Heart left ventricle (tissue), 16 donors: ENCODE results near the gene GPR153. TPM values are rescaled to one million over a fixed set of nuclear protein-coding genes. Genes with fewer than 3 reads are reported as not detected.

Experiments used
- ATAC-seq, 4 donors: fragments of 200-7000 bp; cut with Tn5 transposase; one replicate each; pipeline ENCODE4 v1.9.1; 2020 to 2022; ENCODE audit warnings: moderate library complexity in 4 of 4, mild to moderate bottlenecking in 3 of 4, moderate number of reproducible peaks in 1 of 4
- DNase-seq, 5 donors: peaks; one replicate each; pipeline ENCODE4 v3.0.0-alpha.2; 2020
- H3K27ac ChIP-seq, 12 donors: fragments of 200-600 bp; sonication (generic) in 4 of 12; one replicate each; pipeline versions ENCODE4 v1.5.0 to v1.8.0; 2016 to 2022; ENCODE audit warnings: mild to moderate bottlenecking in 2 of 12
- H3K27me3 ChIP-seq, 9 donors: fragments of 200-600 bp; sonication (generic) in 2 of 9; one replicate each; pipeline versions ENCODE4 v1.5.1 to v1.8.0; 2016 to 2022; ENCODE audit warnings: mild to moderate bottlenecking in 3 of 9
- H3K36me3 ChIP-seq, 9 donors: fragments of 200-600 bp; sonication (generic) in 2 of 9; one replicate each; pipeline versions ENCODE4 v1.5.0 to v1.8.0; 2018 to 2022; ENCODE audit warnings: mild to moderate bottlenecking in 2 of 9
- H3K4me1 ChIP-seq, 12 donors: fragments of 200-600 bp; sonication (generic) in 4 of 12; one replicate each; pipeline versions ENCODE4 v1.5.0 to v1.8.0; 2016 to 2022; ENCODE audit warnings: mild to moderate bottlenecking in 3 of 12
- H3K4me3 ChIP-seq, 12 donors: fragments of 200-600 bp; sonication (generic) in 4 of 12; one replicate each; pipeline versions ENCODE4 v1.5.0 to v1.8.0; 2017 to 2022; ENCODE audit warnings: mild to moderate bottlenecking in 9 of 12, moderate library complexity in 4 of 12
- H3K9me3 ChIP-seq, 12 donors: fragments of 200-600 bp; sonication (generic) in 4 of 12; one replicate each; pipeline versions ENCODE4 v1.5.0 to v1.8.0; 2016 to 2022; ENCODE audit warnings: mild to moderate bottlenecking in 1 of 12
- CTCF ChIP-seq, 12 donors: fragments of 200-600 bp; sonication (generic) in 4 of 12; IDR thresholded peaks; one replicate each; pipeline versions ENCODE4 v1.5.0 to v1.8.0; 2018 to 2022; ENCODE audit warnings: antibody characterized with exemption in 12 of 12, mild to moderate bottlenecking in 5 of 12
- POLR2A ChIP-seq, 2 donors: fragments of 450-650 bp; IDR thresholded peaks; one replicate each; pipeline ENCODE4 v1.6.1; 2017; ENCODE audit warnings: antibody characterized with exemption in 2 of 2, mild to moderate bottlenecking in 2 of 2, moderate library complexity in 2 of 2
- WGBS, 4 donors: extraction: QIAGEN DNeasy Blood & Tissue Kit in 2 of 4; methylation state at CpG; one replicate each; pipeline versions ENCODE4 v1.1.5 to v1.1.7; 2013 to 2018; 5-methylcytosine and 5-hydroxymethylcytosine counted together
- intact Hi-C, 10 donors: fragments of 100-400 bp; cut with DNase I; formaldehyde crosslinking; loops; one replicate each; pipeline versions ENCODE4 v1.11.1 to v1.14.2; 2022
- polyA plus RNA-seq, 2 donors: library from polyadenylated mRNA; stranded (reverse); fragments of 200-250 nt; gene quantifications; one replicate each; pipeline ENCODE4 v1.2.3, GENCODE V29; 2013
- total RNA-seq, 9 donors: library from RNA; depleted of rRNA in 2 of 9; stranded (reverse); fragments of >200 nt in 2 of 9; fragmentation: NEBNext Ultra II Directional in 3 of 9; extraction: Animal tissue kit (Norgen Biotek cat#: 25700) in 3 of 9; gene quantifications; one replicate each; pipeline versions ENCODE4 v1.1.0 to v1.2.4, GENCODE V29; 2016 to 2023
- donor health status: ischemic (EF 13 %, LVEDD 7.1; RV severe dilation, severe dysfunction).
- donor health status: healthy with polysubstance abuse.
- donor health status: DM: no; HTN: yes; CAD: no.
- donor health status: DM: no; HTN: no; CAD: no.
- donor health status: ischemic (EF 25% LVEDD 6.9; RV normal size, moderate dysfunction).
- donor health status: ischemic (EF 25% LVEDD 5.7; RV mildly dilated, moderate dysfunction).
- donor health status: healthy.
- donor health status: DM: yes; HTN: yes; CAD: no.
- donor health status: ischemic (EF 35%, LVEDD 5.7; RV mildly dilated, moderate dysfunction).
- donor health status: nonischemic (EF 11% LVEDD 7.7; RV severe dilation, severe dysfunction).
- donor health status: DM: yes; HTN: yes; CAD: no.
- donor health status: PGD.
- donor health status: ischemic (EF 29% LVEDD 5.4; RV normal size, mild dysfunction).
- donor health status: nonischemic (EF 23%, LVEDD 6.1; RV moderate dilation, normal function).

The GPR153 gene
- total and polyA plus RNA-seq, 11 donors: 2.7 to 30.0 (median 4.7) TPM

GRCh38 chr1:6205849-6206519 lies 54.9 kb downstream of the GPR153 start, which contains the start of gene RNF207:
Gene RNF207, plus strand, starts transcription at chr1:6206119. Its CDS starts 417 bp downstream, at chr1:6206536.
- intact Hi-C loops: loop anchor here in 4 of 10 donors (1.0 to 10.0 kb wide), 3 partner anchors 29 to 151 kb away; partner anchors contain the start of genes HES3 (in 3 of the 4) and ICMT (in 1 of the 4)
- peaks cover 0 to 57% (median 44%) of the 10 kb centered on the region in 12 donors for H3K4me1 ChIP-seq
- 3 to 8% (median 5%) methylated on average over 34 to 66 of the region's 66 CpGs for WGBS, 4 donors
- H3K27ac ChIP-seq: peak within 1 kb of the TSS; percentile 86 to 99 (median 92)
- H3K27me3 ChIP-seq: peaks cover 0 to 34% (median 0%) of the 10 kb centered on the region in 9 donors
- ATAC-seq (peak; percentile 17 to 74 (median 72)), DNase-seq (peak; percentile 77 to 90 (median 80))
- H3K9me3 ChIP-seq: no peaks in the 10 kb centered on the region
- peak; percentile 32 to 52 for TF ChIP-seq POLR2A (IDR thresholded peaks at IDR 0.05)
- TF ChIP-seq CTCF (IDR thresholded peaks at IDR 0.05): no peak
- H3K36me3 ChIP-seq: peaks cover 0 to 13% (median 4%) of the 10 kb centered on the region in 9 donors
- peak within 1 kb of the TSS; percentile 47 to 80 (median 68) for H3K4me3 ChIP-seq

GRCh38 chr1:6202256-6202655 lies 58.6 kb downstream of the GPR153 start:
- ATAC-seq (no peak), DNase-seq (no peak)
- peaks cover 0 to 19% (median 0%) of the 10 kb centered on the region in 9 donors for H3K27me3 ChIP-seq
- H3K9me3 ChIP-seq: no peaks in the 10 kb centered on the region
- peaks cover 0 to 4% (median 2%) of the 10 kb centered on the region in 9 donors for H3K36me3 ChIP-seq
- intact Hi-C loops: loop anchor here in 2 of 10 donors (5.0 to 10.0 kb wide), 2 partner anchors 35 to 147 kb away; partner anchors contain the start of gene ICMT (in 1 of the 2)
- 88 to 93% (median 90%) methylated on average over 7 of the region's 7 CpGs for WGBS, 4 donors
- H3K4me3 ChIP-seq: no peak overlapping the region
- H3K4me1 ChIP-seq: peaks cover 8 to 49% (median 40%) of the 10 kb centered on the region in 12 donors
- H3K27ac ChIP-seq: no peak overlapping the region
- no peak for TF ChIP-seq POLR2A (IDR thresholded peaks at IDR 0.05)
- TF ChIP-seq CTCF (IDR thresholded peaks at IDR 0.05): no peak

GRCh38 chr1:6200188-6200809 lies 60.6 kb downstream of the GPR153 start:
- peak overlapping the region; percentile 66 to 93 (median 84) for H3K27ac ChIP-seq
- H3K9me3 ChIP-seq: no peaks in the 10 kb centered on the region
- no peak for ATAC-seq
- intact Hi-C loops: loop anchor here in 2 of 10 donors (5.0 to 10.0 kb wide), 2 partner anchors 37 to 145 kb away; partner anchors contain the start of gene ICMT (in 1 of the 2)
- peaks cover 0 to 24% (median 20%) of the 10 kb centered on the region in 9 donors for H3K36me3 ChIP-seq
- H3K4me3 ChIP-seq: peak overlapping the region in 11 of 12 donors; percentile 29 to 100 (median 89)
- 63 to 68% (median 65%) methylated on average over 10 of the region's 10 CpGs for WGBS, 4 donors
- peaks cover 8 to 37% (median 26%) of the 10 kb centered on the region in 12 donors for H3K4me1 ChIP-seq
- no peak for DNase-seq
- H3K27me3 ChIP-seq: no peaks in the 10 kb centered on the region
- TF ChIP-seq CTCF (IDR thresholded peaks at IDR 0.05) (no peak), POLR2A (IDR thresholded peaks at IDR 0.05) (no peak)
